H1 (cell line): ENCODE measurements around the gene VASN. TPM values are rescaled to one million over a fixed set of nuclear protein-coding genes. Genes with fewer than 3 reads are reported as not detected.

Experiments used
- CTCF ChIA-PET: fragments of 300-600 bp; sonication (Branson Sonifier 250); formaldehyde crosslinking; loops from one replicate; lab custom pipeline; 2021; ENCODE audit not compliant: partially characterized antibody; lab: Charles Lee
- POLR2A ChIA-PET: fragments of 300-600 bp; sonication (Branson Sonifier 250); formaldehyde crosslinking; loops from one replicate; lab custom pipeline; 2021; ENCODE audit warnings: inconsistent platforms; ENCODE audit not compliant: partially characterized antibody; lab: Charles Lee
- DNase-seq, 2 experiments: peaks; one replicate each; pipeline versions ENCODE4 v3.0.0 to v3.0.0-alpha.2; 2010 to 2022; ENCODE audit warnings: low spot score in 2 of 2, low read depth in 1 of 2, mixed read lengths in 1 of 2
- FAIRE-seq: peaks from 2 replicates; lab custom pipeline; 2011; peaks lifted over from hg19 to GRCh38; lab: Jason Lieb, UNC
- H2AFZ ChIP-seq: 2 replicates; pipeline ENCODE4 v1.8.1; 2012; ENCODE audit warnings: low read length, inconsistent platforms
- H2AK5ac ChIP-seq: 2 replicates; pipeline ENCODE4 v1.6.1; 2013; ENCODE audit warnings: low read depth, low read length
- H2BK120ac ChIP-seq: replicated peaks from 2 replicates; pipeline ENCODE3; 2013; ENCODE audit warnings: low read depth, low read length, inconsistent platforms
- H2BK12ac ChIP-seq: 2 replicates; pipeline ENCODE4 v1.6.1; 2013; ENCODE audit warnings: low read depth, low read length
- H2BK15ac ChIP-seq: 2 replicates; pipeline ENCODE4 v1.6.1; 2013; ENCODE audit warnings: low read length
- H2BK20ac ChIP-seq: 2 replicates; pipeline ENCODE4 v1.6.1; 2013; ENCODE audit warnings: low read length
- H2BK5ac ChIP-seq: 2 replicates; pipeline ENCODE4 v1.6.1; 2013; ENCODE audit warnings: low read depth, low read length
- H3K14ac ChIP-seq: 2 replicates; pipeline ENCODE4 v1.6.1; 2013; ENCODE audit warnings: inconsistent platforms; ENCODE audit not compliant: insufficient read length
- H3K18ac ChIP-seq: 2 replicates; pipeline ENCODE4 v1.6.1; 2013; ENCODE audit warnings: low read length; ENCODE audit errors: extremely low read depth
- H3K23ac ChIP-seq: 2 replicates; pipeline ENCODE4 v1.6.1; 2013; ENCODE audit warnings: inconsistent platforms; ENCODE audit not compliant: insufficient read length
- H3K23me2 ChIP-seq: 2 replicates; pipeline ENCODE4 v1.6.1; 2013; ENCODE audit warnings: low read depth, low read length
- H3K27ac ChIP-seq: 2 replicates; pipeline ENCODE4 v1.6.1; 2011; ENCODE audit warnings: low read depth, low read length, inconsistent platforms
- H3K27me3 ChIP-seq, 4 experiments: replicated peaks in 1 of 4; 1 replicate in 1 of 4; 2 replicates in 3 of 4; pipeline versions ENCODE4 v1.6.1 to v1.8.1; 2011 to 2013; ENCODE audit warnings: low read length in 3 of 4, mild to moderate bottlenecking in 3 of 4, inconsistent platforms in 2 of 4, mixed read lengths in 2 of 4, moderate library complexity in 1 of 4; ENCODE audit not compliant: control insufficient read depth in 3 of 4, insufficient read depth in 3 of 4; ENCODE audit errors: extremely low read depth in 1 of 4
- H3K36me3 ChIP-seq, 4 experiments: 2 replicates each; pipeline versions ENCODE4 v1.6.1 to v1.8.1; 2011 to 2013; ENCODE audit warnings: mild to moderate bottlenecking in 4 of 4, low read length in 3 of 4, moderate library complexity in 2 of 4, control low read depth in 1 of 4, inconsistent platforms in 1 of 4; ENCODE audit not compliant: insufficient read depth in 4 of 4, control insufficient read depth in 2 of 4
- H3K4ac ChIP-seq: replicated peaks from 2 replicates; pipeline ENCODE3; 2013; ENCODE audit warnings: low read length, low read depth, mixed read lengths, inconsistent platforms; ENCODE audit not compliant: insufficient read length
- H3K4me1 ChIP-seq, 4 experiments: replicated peaks in 1 of 4; 1 replicate in 1 of 4; 2 replicates in 3 of 4; pipeline versions ENCODE4 v1.6.1 to v1.8.1; 2011 to 2013; ENCODE audit warnings: low read length in 3 of 4, inconsistent platforms in 2 of 4, mixed read lengths in 1 of 4; ENCODE audit not compliant: insufficient read depth in 4 of 4, control insufficient read depth in 3 of 4
- H3K4me2 ChIP-seq, 2 experiments: 2 replicates each; pipeline versions ENCODE4 v1.6.1 to v1.8.1; 2011 to 2013; ENCODE audit warnings: low read depth in 2 of 2, low read length in 2 of 2, control low read depth in 1 of 2, inconsistent platforms in 1 of 2, mild to moderate bottlenecking in 1 of 2; ENCODE audit not compliant: insufficient read depth in 1 of 2
- H3K4me3 ChIP-seq, 4 experiments: fragments of 200-600, 300-600 bp in 1 of 4; sonication (generic), shearing (Covaris generic), sonication (Bioruptor Twin) in 1 of 4; 2 replicates each; pipeline versions ENCODE4 v1.5.1 to v1.8.1; 2011 to 2016; ENCODE audit warnings: low read length in 4 of 4, low read depth in 3 of 4, control low read depth in 2 of 4, inconsistent platforms in 2 of 4, mild to moderate bottlenecking in 2 of 4, mixed read lengths in 1 of 4, moderate library complexity in 1 of 4; ENCODE audit not compliant: insufficient read depth in 2 of 4; ENCODE audit errors: extremely low read depth in 1 of 4
- H3K56ac ChIP-seq: replicated peaks from 2 replicates; pipeline ENCODE3; 2013; ENCODE audit warnings: low read depth, mild to moderate bottlenecking, mixed read lengths, low read length, inconsistent platforms; ENCODE audit not compliant: insufficient read length
- H3K79me1 ChIP-seq: 2 replicates; pipeline ENCODE4 v1.6.1; 2013; ENCODE audit warnings: low read depth, low read length, control low read depth
- H3K79me2 ChIP-seq, 2 experiments: 2 replicates each; pipeline versions ENCODE4 v1.6.1 to v1.8.1; 2012 to 2013; ENCODE audit warnings: low read length in 2 of 2, mild to moderate bottlenecking in 2 of 2, inconsistent platforms in 1 of 2; ENCODE audit not compliant: insufficient read depth in 2 of 2, control insufficient read depth in 1 of 2
- H3K9ac ChIP-seq, 4 experiments: replicated peaks in 1 of 4; 1 replicate in 1 of 4; 2 replicates in 3 of 4; pipeline versions ENCODE4 v1.6.1 to v1.8.1; 2011 to 2013; ENCODE audit warnings: low read depth in 3 of 4, low read length in 3 of 4, control low read depth in 2 of 4, mild to moderate bottlenecking in 2 of 4, moderate library complexity in 2 of 4, inconsistent platforms in 1 of 4; ENCODE audit errors: extremely low read depth in 1 of 4
- H3K9me3 ChIP-seq, 2 experiments: 2 replicates each; pipeline versions ENCODE4 v1.6.1 to v1.8.1; 2012 to 2013; ENCODE audit warnings: mild to moderate bottlenecking in 2 of 2, moderate library complexity in 2 of 2, control low read depth in 1 of 2, inconsistent platforms in 1 of 2, low read depth in 1 of 2, low read length in 1 of 2, mixed read lengths in 1 of 2; ENCODE audit not compliant: insufficient read depth in 2 of 2
- H4K20me1 ChIP-seq, 2 experiments: replicated peaks in 1 of 2; 2 replicates each; pipeline versions ENCODE3 to v1.8.1; 2011 to 2013; ENCODE audit warnings: inconsistent platforms in 2 of 2, low read length in 2 of 2, mild to moderate bottlenecking in 1 of 2; ENCODE audit not compliant: insufficient read depth in 2 of 2, control insufficient read depth in 1 of 2
- H4K5ac ChIP-seq: 2 replicates; pipeline ENCODE4 v1.6.1; 2013; ENCODE audit warnings: low read length, low read depth, mixed read lengths, inconsistent platforms; ENCODE audit not compliant: insufficient read length
- H4K8ac ChIP-seq: 2 replicates; pipeline ENCODE4 v1.8.0; 2013; ENCODE audit warnings: mild to moderate bottlenecking, moderate library complexity, low read length, inconsistent platforms; ENCODE audit not compliant: insufficient read depth; ENCODE audit errors: extremely low read depth
- H4K91ac ChIP-seq: replicated peaks from 2 replicates; pipeline ENCODE3; 2013; ENCODE audit warnings: low read length, mixed read lengths, inconsistent platforms; ENCODE audit not compliant: insufficient read length
- BACH1 ChIP-seq: IDR thresholded peaks from 2 replicates; pipeline ENCODE4 v1.6.1; 2012; ENCODE audit warnings: low read length, improper control_type of control experiment
- CEBPB ChIP-seq: IDR thresholded peaks from 2 replicates; pipeline ENCODE4 v1.6.1; 2012; ENCODE audit warnings: low read depth, low read length
- POLR2A ChIP-seq, 2 experiments: IDR thresholded peaks; 1 replicate in 1 of 2; 2 replicates in 1 of 2; pipeline ENCODE4 v1.6.1; 2011; ENCODE audit warnings: low read depth in 2 of 2, low read length in 2 of 2, mild to moderate bottlenecking in 2 of 2; ENCODE audit errors: control extremely low read depth in 1 of 2
- RFX5 ChIP-seq: IDR thresholded peaks from 2 replicates; pipeline ENCODE4 v1.6.1; 2011; ENCODE audit warnings: low read depth, low read length, improper control_type of control experiment, borderline replicate concordance
- WGBS, 2 experiments: shearing (Covaris generic) in 1 of 2; methylation state at CpG; one replicate each; pipeline versions ENCODE4 v1.1.6 to v1.1.7; 2013 to 2015; ENCODE audit warnings: low lambda C conversion rate in 2 of 2, mixed read lengths in 2 of 2, inconsistent platforms in 1 of 2, low coverage in 1 of 2, missing lambda C conversion rate in 1 of 2; ENCODE audit not compliant: insufficient replicate concordance in 2 of 2, insufficient coverage in 1 of 2, insufficient read length in 1 of 2; ENCODE audit errors: extremely low coverage in 1 of 2, missing lambda C conversion rate in 1 of 2; 5-methylcytosine and 5-hydroxymethylcytosine counted together
- polyA plus RNA-seq, 7 experiments: library from polyadenylated mRNA; depleted of rRNA in 3 of 7; stranded (reverse) in 5 of 7; unstranded in 2 of 7; fragments of >200 nt in 5 of 7; fragments of 200-250 nt in 2 of 7; gene quantifications; 1 replicate in 5 of 7; 2 replicates in 1 of 7; 4 replicates in 1 of 7; pipeline versions ENCODE4 v1.2.1 to v1.2.3, GENCODE V29; 2011 to 2013; ENCODE audit warnings: missing spikeins in 2 of 7, mixed read lengths in 2 of 7
- total RNA-seq: library from RNA; stranded (reverse); fragmentation: NEBNext Ultra II Directional; extraction: Animal tissue kit (Norgen Biotek cat#: 25700); gene quantifications from 2 replicates; pipeline ENCODE4 v1.2.1, GENCODE V29; 2021
- TF ChIP-seq, protein P1 (sequence below), 3 experiments: IDR thresholded peaks; 1 replicate in 2 of 3; 2 replicates in 1 of 3; pipeline versions ENCODE4 v1.5.1 to v1.6.1; 2011; ENCODE audit warnings: low read length in 3 of 3, mild to moderate bottlenecking in 3 of 3, inconsistent platforms in 2 of 3, low read depth in 1 of 3, moderate library complexity in 1 of 3; ENCODE audit not compliant: insufficient read depth in 1 of 3; ENCODE audit errors: control extremely low read depth in 1 of 3

The VASN gene
- total and polyA plus RNA-seq, 2 of the 8 experiments (the other 6 are each of a cell fraction or from before 2014, with no cell fraction given) = 9.6 to 11.3 TPM

GRCh38 chr16:4376893-4377572 is 5.4 kb downstream of the VASN start:
- no peaks in the 10 kb centered on the region for H3K9me3 ChIP-seq
- no peak overlapping the region for H3K27ac ChIP-seq
- H4K20me1 ChIP-seq = peaks cover 6 to 27% of the 10 kb centered on the region in 2 experiments
- peak overlapping the region; percentile 78 for H4K91ac ChIP-seq
- H3K9ac ChIP-seq = no peak overlapping the region; a peak in 1 of 7 replicates
- peak overlapping the region; percentile 78 for H3K18ac ChIP-seq
- H2BK12ac ChIP-seq = peak overlapping the region; percentile 95; the same call in 1 of the 2 replicates
- TF ChIP-seq, protein P1, sequence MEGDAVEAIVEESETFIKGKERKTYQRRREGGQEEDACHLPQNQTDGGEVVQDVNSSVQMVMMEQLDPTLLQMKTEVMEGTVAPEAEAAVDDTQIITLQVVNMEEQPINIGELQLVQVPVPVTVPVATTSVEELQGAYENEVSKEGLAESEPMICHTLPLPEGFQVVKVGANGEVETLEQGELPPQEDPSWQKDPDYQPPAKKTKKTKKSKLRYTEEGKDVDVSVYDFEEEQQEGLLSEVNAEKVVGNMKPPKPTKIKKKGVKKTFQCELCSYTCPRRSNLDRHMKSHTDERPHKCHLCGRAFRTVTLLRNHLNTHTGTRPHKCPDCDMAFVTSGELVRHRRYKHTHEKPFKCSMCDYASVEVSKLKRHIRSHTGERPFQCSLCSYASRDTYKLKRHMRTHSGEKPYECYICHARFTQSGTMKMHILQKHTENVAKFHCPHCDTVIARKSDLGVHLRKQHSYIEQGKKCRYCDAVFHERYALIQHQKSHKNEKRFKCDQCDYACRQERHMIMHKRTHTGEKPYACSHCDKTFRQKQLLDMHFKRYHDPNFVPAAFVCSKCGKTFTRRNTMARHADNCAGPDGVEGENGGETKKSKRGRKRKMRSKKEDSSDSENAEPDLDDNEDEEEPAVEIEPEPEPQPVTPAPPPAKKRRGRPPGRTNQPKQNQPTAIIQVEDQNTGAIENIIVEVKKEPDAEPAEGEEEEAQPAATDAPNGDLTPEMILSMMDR (IDR thresholded peaks at IDR 0.05; ENCODE audit: control extremely low read depth in 1 of 3, insufficient read depth in 1 of 3, low read depth in 1 of 3, low read length in 3 of 3) = no peak
- TF ChIP-seq POLR2A (IDR thresholded peaks at IDR 0.05; ENCODE audit: control extremely low read depth in 1 of 2, low read depth in 2 of 2, low read length in 2 of 2) = no peak
- no peak for TF ChIP-seq BACH1
- TF ChIP-seq RFX5 = no peak
- TF ChIP-seq CEBPB = peak; percentile 63; the same call in 1 of the 2 replicates
- H3K27me3 ChIP-seq = peaks cover 0 to 1% (median 0%) of the 10 kb centered on the region in 4 experiments; a peak in 1 of 7 replicates
- peak overlapping the region; percentile 12; the same call in 1 of the 2 replicates for H2BK15ac ChIP-seq
- H2BK20ac ChIP-seq = no peak overlapping the region
- H3K4me1 ChIP-seq = peaks cover 4 to 64% (median 55%) of the 10 kb centered on the region in 4 experiments
- peak overlapping the region; percentile 12 to 36; a peak in 3 of 4 replicates for H3K4me2 ChIP-seq
- peak overlapping the region; percentile 19 for H3K56ac ChIP-seq
- 0 out of 2 replicates have a peak overlapping the region, but pooled peaks have one; percentile 82 for H2AK5ac ChIP-seq
- no peak overlapping the region for H2AFZ ChIP-seq
- peaks cover 6% of the 10 kb centered on the region for H3K79me1 ChIP-seq
- H3K14ac ChIP-seq = no peak overlapping the region
- H2BK120ac ChIP-seq = peak overlapping the region; percentile 81
- H4K8ac ChIP-seq = peak overlapping the region; percentile 74
- peak overlapping the region; percentile 83 for H2BK5ac ChIP-seq
- no peak for DNase-seq
- H3K36me3 ChIP-seq = peaks cover 0 to 12% (median 0%) of the 10 kb centered on the region in 4 experiments; a peak in 3 of 8 replicates
- H3K4me3 ChIP-seq = no peak overlapping the region
- H3K23me2 ChIP-seq = peaks cover 5% of the 10 kb centered on the region; the same call in 1 of the 2 replicates
- no peak overlapping the region for H3K23ac ChIP-seq
- ChIA-PET POLR2A (interaction anchor here (1.4 to 11.7 kb wide), 7 partner anchors 8 to 31 kb away, joined by 4 to 223 read pairs (median 12); partner anchors contain the start of gene PAM16), CTCF (interaction anchor here (0.7 to 24.8 kb wide), 17 partner anchors 7 to 394 kb away, joined by 3 to 659 read pairs (median 4); no protein-coding TSS in a partner anchor)
- 68% methylated on average over 17 of the region's 27 CpGs; no CpG with 5 or more reads in 1 of the 2 experiments for WGBS, 2 experiments
- H3K4ac ChIP-seq = peak overlapping the region; percentile 95
- H3K79me2 ChIP-seq = peaks cover 0 to 11% of the 10 kb centered on the region in 2 experiments; a peak in 1 of 4 replicates
- no peak for FAIRE-seq
- no peak overlapping the region for H4K5ac ChIP-seq
